Fibroblast of villous mesenchyme (primary cell): ENCODE data around the gene PHLDB3. TPM values are rescaled to one million over a fixed set of nuclear protein-coding genes. Genes with fewer than 3 reads are reported as not detected.
"Not testable (repeated sequence)": the region's sequence is repeated elsewhere in the genome, so short reads cannot be mapped to it uniquely, and the experiment has no call there.

Experiments used
- DNase-seq: peaks from one replicate; pipeline ENCODE4 v3.0.0-alpha.2; 2010; ENCODE audit warnings: low read depth
- H3K4me3 ChIP-seq: 2 replicates; pipeline ENCODE4 v1.5.1; 2011; ENCODE audit warnings: low read depth, mild to moderate bottlenecking, low read length
- total RNA-seq: library from RNA; depleted of rRNA; stranded (reverse); fragments of >200 nt; gene quantifications from 2 replicates; pipeline ENCODE4 v1.2.3, GENCODE V29; 2012
- TF ChIP-seq, protein P1 (sequence below): IDR thresholded peaks from 2 replicates; pipeline ENCODE4 v1.5.1; 2012; ENCODE audit warnings: low read depth, mild to moderate bottlenecking, low read length; ENCODE audit not compliant: insufficient read depth

Gene PHLDB3
- total RNA-seq, 1 donor: 13.4 TPM

DNA sequence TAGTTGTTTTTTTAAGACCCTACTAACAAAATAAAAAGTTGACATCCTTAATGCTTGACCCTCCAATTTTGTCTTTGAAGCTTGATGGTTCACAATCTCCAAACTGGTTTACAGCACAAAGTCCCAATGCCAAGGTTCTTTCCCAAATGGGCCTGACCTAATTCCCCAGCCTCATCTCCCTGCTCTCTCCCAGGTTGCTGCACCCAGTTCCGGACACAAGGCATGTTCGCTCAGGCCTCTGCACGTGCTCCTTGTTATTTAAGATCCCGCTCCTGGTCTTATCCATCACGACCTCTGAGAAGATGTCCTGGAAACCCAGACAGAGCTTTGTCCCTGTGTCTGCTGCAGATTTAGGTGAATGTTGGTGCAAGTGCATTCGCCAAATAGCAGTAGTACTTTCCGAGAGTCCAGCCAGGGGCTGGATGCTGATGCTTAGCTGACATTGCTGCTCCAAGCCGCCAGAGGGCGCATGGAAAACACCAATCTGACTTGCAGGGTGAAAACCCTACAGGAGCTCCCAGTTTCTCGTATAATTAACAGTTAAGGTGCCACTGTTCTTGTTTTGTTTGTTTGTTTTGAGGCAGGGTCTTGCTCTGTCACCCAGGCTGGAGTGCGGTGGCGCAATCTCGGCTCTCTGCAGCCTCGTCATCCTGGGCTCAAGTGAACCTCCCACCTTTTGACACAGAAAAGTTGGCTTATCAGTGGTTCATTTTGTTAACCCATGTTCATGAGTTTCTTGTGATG lies 57.6 kb downstream of the PHLDB3 start:
- no peak overlapping the region for H3K4me3 ChIP-seq
- TF ChIP-seq, protein P1, sequence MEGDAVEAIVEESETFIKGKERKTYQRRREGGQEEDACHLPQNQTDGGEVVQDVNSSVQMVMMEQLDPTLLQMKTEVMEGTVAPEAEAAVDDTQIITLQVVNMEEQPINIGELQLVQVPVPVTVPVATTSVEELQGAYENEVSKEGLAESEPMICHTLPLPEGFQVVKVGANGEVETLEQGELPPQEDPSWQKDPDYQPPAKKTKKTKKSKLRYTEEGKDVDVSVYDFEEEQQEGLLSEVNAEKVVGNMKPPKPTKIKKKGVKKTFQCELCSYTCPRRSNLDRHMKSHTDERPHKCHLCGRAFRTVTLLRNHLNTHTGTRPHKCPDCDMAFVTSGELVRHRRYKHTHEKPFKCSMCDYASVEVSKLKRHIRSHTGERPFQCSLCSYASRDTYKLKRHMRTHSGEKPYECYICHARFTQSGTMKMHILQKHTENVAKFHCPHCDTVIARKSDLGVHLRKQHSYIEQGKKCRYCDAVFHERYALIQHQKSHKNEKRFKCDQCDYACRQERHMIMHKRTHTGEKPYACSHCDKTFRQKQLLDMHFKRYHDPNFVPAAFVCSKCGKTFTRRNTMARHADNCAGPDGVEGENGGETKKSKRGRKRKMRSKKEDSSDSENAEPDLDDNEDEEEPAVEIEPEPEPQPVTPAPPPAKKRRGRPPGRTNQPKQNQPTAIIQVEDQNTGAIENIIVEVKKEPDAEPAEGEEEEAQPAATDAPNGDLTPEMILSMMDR: peak; percentile 94
- DNase-seq: peak; percentile 71

DNA sequence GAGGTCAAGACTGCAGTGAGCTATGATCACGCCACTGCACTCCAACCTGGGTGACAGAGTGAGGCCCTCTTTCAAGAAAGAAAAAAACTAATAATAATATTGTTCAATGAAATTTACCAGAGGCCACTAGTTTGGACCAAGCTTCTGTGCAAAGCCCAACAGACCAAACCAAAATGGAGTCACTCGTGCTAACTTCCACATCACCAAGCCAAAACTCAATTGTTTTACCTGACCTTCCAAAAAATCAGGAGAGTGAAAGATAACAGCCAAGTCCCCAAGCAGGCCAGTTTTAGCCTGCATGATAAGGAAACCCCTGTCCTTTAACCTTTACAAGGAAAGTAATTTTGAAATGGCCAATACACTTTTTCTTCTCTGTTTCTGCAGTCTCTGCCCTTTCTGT lies 59.1 kb downstream of the PHLDB3 start:
- TF ChIP-seq, protein P1: no peak
- H3K4me3 ChIP-seq: no peak overlapping the region
- DNase-seq: no peak

DNA sequence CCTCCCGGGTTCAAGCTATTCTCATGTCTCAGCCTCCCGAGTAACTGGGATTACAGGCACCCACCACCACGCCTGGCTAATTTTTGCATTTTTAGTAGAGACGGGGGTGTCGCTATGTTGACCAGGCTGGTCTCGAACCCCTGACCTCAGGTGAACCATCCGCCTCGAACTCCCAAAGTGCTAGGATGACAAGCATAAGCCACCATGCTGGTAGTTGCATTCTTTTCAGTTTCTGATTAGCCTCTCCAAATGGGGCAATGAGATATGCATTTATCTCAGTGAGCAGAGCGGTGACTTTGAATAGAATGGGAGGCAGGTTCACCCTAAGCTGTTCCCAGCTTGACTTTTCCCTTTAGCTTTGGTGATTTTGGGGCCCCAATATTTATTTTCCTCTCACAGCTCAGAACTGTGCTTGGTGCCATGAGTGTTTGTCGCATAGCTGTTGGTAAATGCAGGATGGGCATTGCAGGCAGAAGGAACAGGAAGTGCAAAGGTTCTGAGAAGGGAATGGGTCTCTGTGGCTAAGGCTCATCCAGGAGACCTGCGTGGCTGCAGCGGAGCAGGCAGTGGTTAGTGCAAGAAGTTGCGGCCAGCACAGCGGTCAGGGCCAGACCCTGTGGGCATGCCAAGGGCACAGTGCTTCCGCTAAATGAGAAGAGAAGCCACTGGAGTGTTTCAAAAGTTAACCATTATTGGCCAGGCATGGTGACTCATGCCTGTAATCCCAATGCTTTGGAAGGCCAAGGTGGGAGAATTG lies 59.8 kb downstream of the PHLDB3 start:
- DNase-seq: no peak
- H3K4me3 ChIP-seq: no peak overlapping the region
- TF ChIP-seq, protein P1: no peak

DNA sequence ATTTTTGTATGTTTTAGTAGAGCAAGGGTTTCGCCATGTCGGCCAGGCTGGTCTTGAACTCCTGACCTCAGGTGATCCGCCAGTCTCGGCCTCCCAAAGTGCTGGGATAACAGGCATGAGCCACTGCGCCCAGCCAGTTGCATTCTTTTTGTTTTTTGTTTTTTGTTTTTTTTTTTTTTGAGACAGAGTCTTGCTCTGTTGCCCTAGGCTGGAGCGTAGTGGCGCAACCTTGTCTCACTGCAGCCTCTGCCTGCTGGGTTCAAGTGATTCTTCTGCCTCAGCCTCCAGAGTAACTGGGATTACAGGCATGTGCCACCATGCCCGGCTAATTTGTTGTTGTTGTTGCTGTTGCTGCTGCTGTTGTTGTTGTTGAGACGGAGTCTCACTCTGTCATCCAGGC lies 60.5 kb downstream of the PHLDB3 start:
- not testable (repeated sequence) for DNase-seq

DNA sequence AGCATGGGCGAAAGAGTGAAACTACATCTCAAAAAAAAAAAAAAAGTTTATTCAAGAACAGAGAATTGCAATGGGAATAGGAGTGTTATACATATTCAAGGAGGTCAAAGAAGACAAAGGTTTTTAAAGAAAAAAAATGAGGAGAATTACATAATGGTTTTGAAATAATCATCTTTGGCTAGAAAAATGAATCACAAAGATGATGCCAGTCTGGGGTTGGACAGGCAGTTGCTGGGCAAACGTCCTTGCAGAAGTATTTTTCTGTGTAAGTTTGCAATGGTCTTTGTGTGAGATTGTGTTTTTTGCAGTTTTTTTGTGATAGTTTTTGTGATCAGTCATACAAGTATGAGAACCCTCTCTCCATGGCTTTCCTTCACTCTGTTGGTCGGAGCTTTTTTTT lies 62.8 kb downstream of the PHLDB3 start:
- TF ChIP-seq, protein P1: no peak
- no peak for DNase-seq
- no peak overlapping the region for H3K4me3 ChIP-seq

More for the DNA sequence above, 60.5 kb downstream of the PHLDB3 start:
- not testable (repeated sequence) for H3K4me3 ChIP-seq

DNA sequence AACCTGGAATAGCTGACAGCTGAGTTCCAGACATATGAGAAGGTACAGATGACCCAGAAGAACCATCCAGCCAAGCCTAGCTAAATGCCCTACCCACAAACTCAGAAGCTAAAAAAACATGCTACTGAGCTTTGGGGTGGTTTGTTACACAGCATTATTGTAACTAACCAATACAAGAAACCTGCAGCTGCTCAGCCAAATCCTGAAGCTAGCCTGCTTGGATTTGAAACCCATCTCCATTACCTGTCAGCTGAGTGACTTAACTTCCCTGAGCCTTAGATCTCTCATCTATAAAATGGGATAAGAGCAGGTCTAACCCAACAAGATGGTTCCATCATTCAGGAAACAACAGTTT lies 64.9 kb downstream of the PHLDB3 start:
- TF ChIP-seq, protein P1: no peak
- DNase-seq: no peak
- H3K4me3 ChIP-seq: no peak overlapping the region

DNA sequence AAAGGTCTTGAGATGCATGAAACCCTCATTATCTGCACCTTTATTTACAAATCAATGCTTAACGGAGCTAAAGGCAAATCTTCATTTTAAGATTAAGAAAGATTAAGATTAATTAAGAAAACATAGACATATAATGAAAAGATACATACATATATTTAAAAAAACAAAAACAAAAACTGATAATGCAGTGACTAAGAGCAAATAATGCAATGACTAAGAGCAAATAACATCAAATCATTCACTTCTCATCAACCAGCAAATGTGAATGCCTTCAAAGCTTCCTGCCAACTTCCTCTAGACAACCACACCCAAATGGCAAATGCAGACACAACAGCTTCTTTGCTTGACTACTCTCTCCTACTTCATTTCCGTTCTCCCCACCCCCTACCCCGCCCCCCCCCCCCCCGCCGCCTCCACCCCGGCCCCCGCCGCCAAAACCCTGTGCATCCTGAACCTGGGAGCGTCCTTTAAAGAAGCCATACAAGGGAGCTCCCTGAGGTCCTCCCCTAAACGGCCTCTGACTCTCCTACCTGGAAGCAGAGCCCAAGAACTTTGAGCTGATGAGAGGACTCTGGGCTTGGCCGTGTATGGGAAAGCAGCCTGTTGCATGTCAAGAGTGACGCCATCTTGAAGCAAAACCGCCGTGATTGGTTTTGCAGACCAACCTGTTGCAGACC lies 65.4 kb downstream of the PHLDB3 start:
- no peak for DNase-seq
- TF ChIP-seq, protein P1: no peak
- no peak overlapping the region for H3K4me3 ChIP-seq
